ENCODE data around the gene ETFDH.

Gene ETFDH

DNA sequence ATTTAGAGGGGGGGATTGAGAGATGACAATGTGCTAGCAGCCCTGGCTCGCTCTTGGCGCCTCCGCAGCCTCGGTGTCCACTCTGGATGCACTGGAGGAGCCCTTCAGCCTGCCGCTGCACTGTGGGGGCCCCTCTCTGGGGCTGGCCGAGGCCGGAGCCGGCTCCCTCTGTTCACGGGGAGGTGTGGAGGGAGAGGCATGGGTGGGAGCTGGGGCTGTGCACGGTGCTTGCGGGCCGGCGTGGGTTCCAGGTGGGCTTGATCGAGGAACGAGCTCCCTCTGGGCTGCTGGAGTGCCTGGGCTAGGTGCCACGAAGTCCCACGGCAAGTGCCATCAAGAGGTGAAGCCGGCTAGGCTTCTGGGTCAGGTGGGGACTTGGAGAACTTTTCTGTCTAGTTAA is 7.3 kb upstream of the ETFDH start:
- ChIA-PET POLR2A (no interaction called here), CTCF (interaction anchor here (1.4 kb wide), 1 partner anchor 9 kb away, joined by 5 read pairs; no protein-coding TSS in a partner anchor)
- H3K4me3 ChIP-seq (ENCODE audit: low read depth, low read length) = no peak overlapping the region
- TF ChIP-seq, protein P1, sequence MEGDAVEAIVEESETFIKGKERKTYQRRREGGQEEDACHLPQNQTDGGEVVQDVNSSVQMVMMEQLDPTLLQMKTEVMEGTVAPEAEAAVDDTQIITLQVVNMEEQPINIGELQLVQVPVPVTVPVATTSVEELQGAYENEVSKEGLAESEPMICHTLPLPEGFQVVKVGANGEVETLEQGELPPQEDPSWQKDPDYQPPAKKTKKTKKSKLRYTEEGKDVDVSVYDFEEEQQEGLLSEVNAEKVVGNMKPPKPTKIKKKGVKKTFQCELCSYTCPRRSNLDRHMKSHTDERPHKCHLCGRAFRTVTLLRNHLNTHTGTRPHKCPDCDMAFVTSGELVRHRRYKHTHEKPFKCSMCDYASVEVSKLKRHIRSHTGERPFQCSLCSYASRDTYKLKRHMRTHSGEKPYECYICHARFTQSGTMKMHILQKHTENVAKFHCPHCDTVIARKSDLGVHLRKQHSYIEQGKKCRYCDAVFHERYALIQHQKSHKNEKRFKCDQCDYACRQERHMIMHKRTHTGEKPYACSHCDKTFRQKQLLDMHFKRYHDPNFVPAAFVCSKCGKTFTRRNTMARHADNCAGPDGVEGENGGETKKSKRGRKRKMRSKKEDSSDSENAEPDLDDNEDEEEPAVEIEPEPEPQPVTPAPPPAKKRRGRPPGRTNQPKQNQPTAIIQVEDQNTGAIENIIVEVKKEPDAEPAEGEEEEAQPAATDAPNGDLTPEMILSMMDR (IDR thresholded peaks at IDR 0.05; ENCODE audit: insufficient read depth, low read length, missing control alignments) = no peak
- DNase-seq (ENCODE audit: low read depth, low spot score) = no peak

- ChIA-PET CTCF (interaction anchor here (0.8 to 1.8 kb wide), 2 partner anchors 9 to 412 kb away, joined by 3 to 7 read pairs; no protein-coding TSS in a partner anchor), POLR2A (no interaction called here)
- TF ChIP-seq, protein P1 (IDR thresholded peaks at IDR 0.05; ENCODE audit: insufficient read depth, low read length, missing control alignments) = no peak
- no peak overlapping the region for H3K4me3 ChIP-seq (ENCODE audit: low read depth, low read length)
- DNase-seq (ENCODE audit: low read depth, low spot score) = no peak
Measured at GRCh38 chr4:158666892-158667291, 5.2 kb upstream of the ETFDH start.

DNA sequence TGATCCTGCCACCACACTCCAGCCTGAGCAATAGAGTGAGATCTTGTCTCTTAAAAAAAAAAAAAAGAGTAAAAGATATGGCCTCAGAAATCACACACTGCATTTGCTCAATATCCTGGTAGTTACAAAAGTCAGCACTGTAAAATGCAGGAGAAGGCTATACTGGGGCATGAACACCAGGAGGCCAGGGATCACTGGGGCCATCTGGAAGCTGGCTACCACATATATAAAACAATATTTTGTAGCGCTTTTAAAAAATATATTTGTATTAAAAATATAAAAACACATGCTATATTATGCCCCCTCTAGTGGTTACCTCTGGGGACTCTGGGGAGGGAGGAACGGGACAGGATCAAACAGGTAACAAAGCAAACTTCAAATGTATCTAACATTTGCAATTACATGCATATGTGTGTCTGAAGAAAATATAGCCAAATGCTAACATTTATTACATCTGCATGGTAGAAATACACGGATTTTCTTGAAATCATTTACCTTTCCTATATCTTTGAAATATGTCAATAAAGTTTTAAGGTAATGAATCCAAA is 4.4 kb upstream of the ETFDH start:
- CTCF ChIA-PET = interaction anchor here (0.8 to 1.8 kb wide), 2 partner anchors 10 to 413 kb away, joined by 3 to 7 read pairs; no protein-coding TSS in a partner anchor
- POLR2A ChIA-PET = no interaction called here
- no peak for DNase-seq (ENCODE audit: low read depth, low spot score)
- TF ChIP-seq, protein P1 (IDR thresholded peaks at IDR 0.05; ENCODE audit: insufficient read depth, low read length, missing control alignments) = peak; percentile 3
- H3K4me3 ChIP-seq (ENCODE audit: low read depth, low read length) = no peak overlapping the region

GRCh38 chr4:158669310-158669709 is 2.8 kb upstream of the ETFDH start:
- POLR2A ChIA-PET = no interaction called here
- DNase-seq (ENCODE audit: low read depth, low spot score) = no peak
- TF ChIP-seq, protein P1 (IDR thresholded peaks at IDR 0.05; ENCODE audit: insufficient read depth, low read length, missing control alignments) = no peak
- CTCF ChIA-PET = interaction anchor here (1.4 to 3.4 kb wide), 2 partner anchors 17 to 414 kb away, joined by 4 to 14 read pairs; no protein-coding TSS in a partner anchor
- no peak overlapping the region for H3K4me3 ChIP-seq (ENCODE audit: low read depth, low read length)

DNA sequence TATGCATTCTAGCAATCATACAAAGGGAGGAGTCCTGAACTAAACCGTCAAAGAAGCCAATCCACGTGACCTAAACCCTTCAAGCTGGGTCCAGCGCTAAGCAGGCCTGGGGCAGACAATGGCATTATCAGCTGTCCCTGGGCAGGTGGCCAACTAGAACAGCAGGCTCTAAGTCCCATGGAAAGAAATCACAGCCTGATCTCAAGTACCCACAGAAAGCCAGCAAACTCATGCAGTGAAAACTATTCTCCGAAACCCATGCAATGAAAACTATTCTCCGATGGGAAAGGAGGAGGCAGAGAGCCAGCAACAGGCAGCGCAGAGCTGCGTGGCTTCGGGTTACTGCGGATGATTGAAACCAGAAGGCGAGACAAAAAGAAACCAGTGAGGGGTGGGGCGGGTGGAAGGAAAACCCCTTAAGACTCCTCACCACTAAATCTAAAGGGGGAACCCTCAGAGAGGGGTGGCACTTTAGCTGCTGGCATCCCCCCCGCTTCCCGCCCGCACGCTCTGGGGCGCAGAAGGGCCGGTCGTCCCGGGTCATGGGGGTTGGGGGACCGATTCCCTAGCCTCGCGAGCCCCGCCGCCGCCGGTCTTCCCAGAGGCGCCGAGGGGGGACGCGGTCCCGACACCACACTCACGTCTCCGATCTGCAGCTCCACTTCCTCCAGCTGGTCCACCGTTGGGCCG is 976 bp upstream of the ETFDH start:
- TF ChIP-seq, protein P1 (IDR thresholded peaks at IDR 0.05; ENCODE audit: insufficient read depth, low read length, missing control alignments) = no peak
- CTCF ChIA-PET = interaction anchor here (0.9 to 3.4 kb wide), 7 partner anchors 182 to 775 kb away, joined by 3 to 14 read pairs (median 3); no protein-coding TSS in a partner anchor
- POLR2A ChIA-PET = interaction anchor here (0.8 kb wide), 1 partner anchor 424 kb away, joined by 3 read pairs; no protein-coding TSS in a partner anchor
- peak; percentile 14 for DNase-seq (ENCODE audit: low read depth, low spot score)
- peak overlapping the region; percentile 89 for H3K4me3 ChIP-seq (ENCODE audit: low read depth, low read length)

GRCh38 chr4:158671665-158671914 is 506 bp upstream of the ETFDH start, which contains the start of gene C4orf46:
Gene C4orf46 (minus strand): TSS chr4:158671887. CDS start chr4:158671801, 86 bp downstream.
- TF ChIP-seq, protein P1 (IDR thresholded peaks at IDR 0.05; ENCODE audit: insufficient read depth, low read length, missing control alignments) = no peak
- POLR2A ChIA-PET = no interaction called here
- peak within 1 kb of the TSS; percentile 89 for H3K4me3 ChIP-seq (ENCODE audit: low read depth, low read length)
- CTCF ChIA-PET = interaction anchor here (0.9 to 3.4 kb wide), 5 partner anchors 182 to 774 kb away, joined by 3 to 14 read pairs (median 3); no protein-coding TSS in a partner anchor
- DNase-seq (ENCODE audit: low read depth, low spot score) = no peak

Data from AG04449 (cell line).